ENCODE measurements around the gene GUCA2A. TPM values are rescaled to one million over a fixed set of nuclear protein-coding genes. Genes with fewer than 3 reads are reported as not detected.

Gene GUCA2A
- total RNA-seq, 1 experiment from 2014 or later: not detected

- Mint-ChIP-seq H3K27me3 (ENCODE audit: low read depth) (no peaks in the 10 kb centered on the region), H3K36me3 (ENCODE audit: insufficient read depth in 1 of 3, low read depth in 3 of 3) (peaks cover 0 to 1% (median 0%) of the 10 kb centered on the region in 3 experiments; a peak in 1 of 7 replicates), H3K9me3 (no peaks in the 10 kb centered on the region; a peak in 2 of 5 replicates), H3K27ac (peak overlapping the region in 1 of 3 experiments; percentile 22; a peak in 1 of 7 replicates), H3K4me3 (no peak overlapping the region), H3K4me1 (peaks cover 10 to 11% of the 10 kb centered on the region in 2 experiments)
- Histone ChIP-seq H4K8ac (replicated peaks; ENCODE audit: insufficient read length, low read depth, low read length) (no peak overlapping the region), H3K4me1 (ENCODE audit: insufficient read depth, low read length) (no peaks in the 10 kb centered on the region; the same call in 1 of the 2 replicates), H3K9me3 (ENCODE audit: control insufficient read depth, low read depth, low read length) (no peaks in the 10 kb centered on the region), H3K4ac (ENCODE audit: low read depth, low read length) (no peak overlapping the region), H2BK12ac (ENCODE audit: insufficient read length, low read depth, low read length) (no peak overlapping the region), H3K56ac (ENCODE audit: insufficient read length, low read depth, low read length) (no peak overlapping the region), H3T11ph (ENCODE audit: low read length) (no peak overlapping the region), H3K27ac (ENCODE audit: insufficient read length, low read depth, low read length) (no peak overlapping the region), H4K20me1 (ENCODE audit: control insufficient read depth, insufficient read depth, insufficient read length) (no peaks in the 10 kb centered on the region), H4K91ac (ENCODE audit: insufficient read length, low read depth, low read length) (no peak overlapping the region), H3K4me2 (ENCODE audit: insufficient read depth, insufficient read length, low read length) (no peak overlapping the region), H3K79me2 (ENCODE audit: insufficient read depth, low read length) (no peaks in the 10 kb centered on the region), H3K14ac (ENCODE audit: insufficient read depth, low read length) (no peak overlapping the region), H4K5ac (ENCODE audit: insufficient read length, low read depth, low read length) (no peak overlapping the region), H2BK5ac (ENCODE audit: insufficient read length, low read length) (no peak overlapping the region), H3K27me3 (ENCODE audit: insufficient read depth, low read length) (no peaks in the 10 kb centered on the region), H2BK15ac (ENCODE audit: low read depth, low read length) (no peak overlapping the region), H3K9ac (ENCODE audit: extremely low read depth, insufficient read length, low read length) (no peak overlapping the region), H2BK120ac (ENCODE audit: low read depth, low read length, poor library complexity, severe bottlenecking) (no peak overlapping the region), H3K23me2 (ENCODE audit: insufficient read length, low read depth, low read length, poor library complexity, severe bottlenecking) (no peaks in the 10 kb centered on the region), H2AFZ (ENCODE audit: low read length) (no peak overlapping the region), H3K79me1 (ENCODE audit: insufficient read depth, low read depth, low read length, poor library complexity, severe bottlenecking) (no peaks in the 10 kb centered on the region), H3K23ac (ENCODE audit: insufficient read length, low read depth, low read length) (no peak overlapping the region), H3K18ac (ENCODE audit: insufficient read length, low read depth, low read length) (no peak overlapping the region), H2BK20ac (ENCODE audit: low read depth, low read length, poor library complexity, severe bottlenecking) (no peak overlapping the region), H2AK5ac (ENCODE audit: insufficient read length, low read length) (no peak overlapping the region)
- WGBS (ENCODE audit: extremely low coverage, insufficient read length, low lambda C conversion rate): no CpG with 5 or more reads among the region's 6 CpGs
- TF ChIP-seq CTCF (conservative IDR thresholded peaks at IDR 0.05): no peak
- no peak for DNase-seq
These were observed 7.2 kb upstream of the GUCA2A start for GRCh38 chr1:42171679-42172266.

Data from H9 (cell line).